Measurements from ENCODE around the gene CCDC112. TPM values are rescaled to one million over a fixed set of nuclear protein-coding genes. Genes with fewer than 3 reads are reported as not detected.

CCDC112 gene
- polyA plus RNA-seq, 1 donor (not counting 4 experiments of a cell fraction or from before 2014, with no cell fraction given) = 4.0 TPM

GRCh38 chr5:115267617-115268016 is 28.8 kb downstream of the CCDC112 start:
- dilution Hi-C loops (cut with MboI; ENCODE audit: extremely low pct_ligation_motif_present, low sequenced_read_pairs) = no loop called here

GRCh38 chr5:115265220-115265619 is 31.2 kb downstream of the CCDC112 start:
- Histone ChIP-seq H3K9ac (ENCODE audit: control insufficient read depth, extremely low read depth, insufficient read depth, low read length) (no peak overlapping the region), H3K79me2 (ENCODE audit: control insufficient read depth, insufficient read depth, low read length) (peaks cover 26% of the 10 kb centered on the region), H3K9me3 (ENCODE audit: control insufficient read depth, low read depth, low read length) (no peaks in the 10 kb centered on the region), H3K9me1 (ENCODE audit: control insufficient read depth, extremely low read depth, insufficient read depth, low read length) (no peaks in the 10 kb centered on the region), H3K27ac (ENCODE audit: control insufficient read depth, insufficient read depth, low read length) (no peak overlapping the region), H4K20me1 (ENCODE audit: control insufficient read depth, extremely low read depth, insufficient read depth, low read length) (no peaks in the 10 kb centered on the region), H3K4me2 (ENCODE audit: control insufficient read depth, extremely low read depth, insufficient read depth, low read depth, low read length) (no peak overlapping the region), H3K36me3 (ENCODE audit: control insufficient read depth in 2 of 2, extremely low read depth in 1 of 2, insufficient read depth in 2 of 2, low read length in 2 of 2) (no peaks in the 10 kb centered on the region), H3K4me1 (ENCODE audit: control insufficient read depth, extremely low read depth, insufficient read depth, low read length) (peaks cover 27% of the 10 kb centered on the region), H3K4me3 (ENCODE audit: control insufficient read depth in 2 of 3, extremely low read depth in 1 of 3, insufficient read depth in 2 of 3, low read depth in 1 of 3, low read length in 3 of 3) (no peak overlapping the region), H3K27me3 (ENCODE audit: control insufficient read depth, extremely low read depth, insufficient read depth, low read length) (no peaks in the 10 kb centered on the region), H2AFZ (ENCODE audit: control insufficient read depth, low read length) (no peak overlapping the region)
- dilution Hi-C loops (cut with MboI; ENCODE audit: extremely low pct_ligation_motif_present, low sequenced_read_pairs) = no loop called here
- FAIRE-seq (no peak), DNase-seq (ENCODE audit: low read depth, low spot score) (no peak)
- TF ChIP-seq EZH2 (IDR thresholded peaks at IDR 0.05; ENCODE audit: low read length) (no peak), CTCF (optimal IDR thresholded peaks at IDR 0.05 in 1 of 3, IDR thresholded peaks at IDR 0.05 in 1 of 3, conservative IDR thresholded peaks at IDR 0.05 in 1 of 3; ENCODE audit: extremely low read depth in 1 of 3, insufficient read depth in 2 of 3, low read length in 3 of 3) (no peak)

More at GRCh38 chr5:115267617-115268016, 28.8 kb downstream of the CCDC112 start:
- Histone ChIP-seq H3K9me1 (ENCODE audit: control insufficient read depth, extremely low read depth, insufficient read depth, low read length) (no peaks in the 10 kb centered on the region), H3K9me3 (ENCODE audit: control insufficient read depth, low read depth, low read length) (no peaks in the 10 kb centered on the region), H2AFZ (ENCODE audit: control insufficient read depth, low read length) (no peak overlapping the region), H3K4me1 (ENCODE audit: control insufficient read depth, extremely low read depth, insufficient read depth, low read length) (peaks cover 15% of the 10 kb centered on the region), H3K9ac (ENCODE audit: control insufficient read depth, extremely low read depth, insufficient read depth, low read length) (no peak overlapping the region), H3K4me3 (ENCODE audit: control insufficient read depth in 2 of 3, extremely low read depth in 1 of 3, insufficient read depth in 2 of 3, low read depth in 1 of 3, low read length in 3 of 3) (no peak overlapping the region), H3K27ac (ENCODE audit: control insufficient read depth, insufficient read depth, low read length) (no peak overlapping the region), H3K36me3 (ENCODE audit: control insufficient read depth in 2 of 2, extremely low read depth in 1 of 2, insufficient read depth in 2 of 2, low read length in 2 of 2) (no peaks in the 10 kb centered on the region), H3K79me2 (ENCODE audit: control insufficient read depth, insufficient read depth, low read length) (peaks cover 3% of the 10 kb centered on the region), H3K4me2 (ENCODE audit: control insufficient read depth, extremely low read depth, insufficient read depth, low read depth, low read length) (peak overlapping the region; percentile 41), H3K27me3 (ENCODE audit: control insufficient read depth, extremely low read depth, insufficient read depth, low read length) (no peaks in the 10 kb centered on the region), H4K20me1 (ENCODE audit: control insufficient read depth, extremely low read depth, insufficient read depth, low read length) (no peaks in the 10 kb centered on the region)
- TF ChIP-seq EZH2 (IDR thresholded peaks at IDR 0.05; ENCODE audit: low read length) = no peak
- TF ChIP-seq CTCF (optimal IDR thresholded peaks at IDR 0.05 in 1 of 3, IDR thresholded peaks at IDR 0.05 in 1 of 3, conservative IDR thresholded peaks at IDR 0.05 in 1 of 3; ENCODE audit: extremely low read depth in 1 of 3, insufficient read depth in 2 of 3, low read length in 3 of 3) = no peak
- FAIRE-seq = no peak
- no peak for DNase-seq (ENCODE audit: low read depth, low spot score)

All from keratinocyte (primary cell).